Measurements from ENCODE around the gene OR10H3. TPM values are rescaled to one million over a fixed set of nuclear protein-coding genes. Genes with fewer than 3 reads are reported as not detected.

Gene OR10H3
- total and polyA plus RNA-seq, 2 experiments from 2014 or later: not detected

DNA sequence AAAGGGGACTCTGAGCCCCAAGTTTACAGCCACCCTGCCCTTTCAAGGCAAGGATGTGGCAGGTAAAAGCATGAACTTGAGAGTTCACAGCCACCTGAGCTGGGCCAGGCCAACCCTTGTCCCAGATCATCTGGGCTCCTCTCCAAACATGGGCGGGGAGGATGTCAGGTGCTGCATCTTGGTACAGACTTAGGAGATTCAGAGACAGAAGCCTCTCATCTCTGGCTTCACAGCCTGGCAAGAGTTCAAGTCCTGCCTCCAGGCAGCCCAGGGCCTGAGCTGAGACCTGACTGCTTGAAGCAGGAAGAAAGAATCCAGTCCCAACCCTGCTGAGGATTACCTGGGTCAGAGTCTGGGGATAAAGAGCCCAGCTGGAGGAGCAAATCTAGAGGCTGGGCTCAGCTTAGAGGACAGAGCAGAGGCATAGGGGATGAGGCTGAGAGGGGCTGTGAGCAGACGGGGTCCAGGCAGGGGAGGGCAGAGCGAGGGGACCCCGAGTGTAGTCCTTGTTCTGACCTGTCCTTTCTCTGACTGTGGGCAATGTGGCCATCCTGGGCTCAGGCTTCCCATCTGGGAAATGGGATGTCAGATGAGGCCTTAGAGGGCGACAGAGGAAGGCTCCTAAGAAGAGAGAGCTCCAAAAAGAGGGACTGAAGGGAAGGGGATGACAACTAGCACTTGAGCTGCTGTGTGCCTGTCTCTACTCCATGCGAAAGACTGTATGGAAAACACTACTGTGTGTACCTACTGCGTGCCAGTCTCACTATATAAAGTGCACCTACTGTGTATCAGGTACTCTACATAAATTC is 43.0 kb downstream of the OR10H3 start (continued):
- TF ChIP-seq, protein P1, sequence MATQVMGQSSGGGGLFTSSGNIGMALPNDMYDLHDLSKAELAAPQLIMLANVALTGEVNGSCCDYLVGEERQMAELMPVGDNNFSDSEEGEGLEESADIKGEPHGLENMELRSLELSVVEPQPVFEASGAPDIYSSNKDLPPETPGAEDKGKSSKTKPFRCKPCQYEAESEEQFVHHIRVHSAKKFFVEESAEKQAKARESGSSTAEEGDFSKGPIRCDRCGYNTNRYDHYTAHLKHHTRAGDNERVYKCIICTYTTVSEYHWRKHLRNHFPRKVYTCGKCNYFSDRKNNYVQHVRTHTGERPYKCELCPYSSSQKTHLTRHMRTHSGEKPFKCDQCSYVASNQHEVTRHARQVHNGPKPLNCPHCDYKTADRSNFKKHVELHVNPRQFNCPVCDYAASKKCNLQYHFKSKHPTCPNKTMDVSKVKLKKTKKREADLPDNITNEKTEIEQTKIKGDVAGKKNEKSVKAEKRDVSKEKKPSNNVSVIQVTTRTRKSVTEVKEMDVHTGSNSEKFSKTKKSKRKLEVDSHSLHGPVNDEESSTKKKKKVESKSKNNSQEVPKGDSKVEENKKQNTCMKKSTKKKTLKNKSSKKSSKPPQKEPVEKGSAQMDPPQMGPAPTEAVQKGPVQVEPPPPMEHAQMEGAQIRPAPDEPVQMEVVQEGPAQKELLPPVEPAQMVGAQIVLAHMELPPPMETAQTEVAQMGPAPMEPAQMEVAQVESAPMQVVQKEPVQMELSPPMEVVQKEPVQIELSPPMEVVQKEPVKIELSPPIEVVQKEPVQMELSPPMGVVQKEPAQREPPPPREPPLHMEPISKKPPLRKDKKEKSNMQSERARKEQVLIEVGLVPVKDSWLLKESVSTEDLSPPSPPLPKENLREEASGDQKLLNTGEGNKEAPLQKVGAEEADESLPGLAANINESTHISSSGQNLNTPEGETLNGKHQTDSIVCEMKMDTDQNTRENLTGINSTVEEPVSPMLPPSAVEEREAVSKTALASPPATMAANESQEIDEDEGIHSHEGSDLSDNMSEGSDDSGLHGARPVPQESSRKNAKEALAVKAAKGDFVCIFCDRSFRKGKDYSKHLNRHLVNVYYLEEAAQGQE (IDR thresholded peaks at IDR 0.05; ENCODE audit: unreplicated experiment): no peak

DNA sequence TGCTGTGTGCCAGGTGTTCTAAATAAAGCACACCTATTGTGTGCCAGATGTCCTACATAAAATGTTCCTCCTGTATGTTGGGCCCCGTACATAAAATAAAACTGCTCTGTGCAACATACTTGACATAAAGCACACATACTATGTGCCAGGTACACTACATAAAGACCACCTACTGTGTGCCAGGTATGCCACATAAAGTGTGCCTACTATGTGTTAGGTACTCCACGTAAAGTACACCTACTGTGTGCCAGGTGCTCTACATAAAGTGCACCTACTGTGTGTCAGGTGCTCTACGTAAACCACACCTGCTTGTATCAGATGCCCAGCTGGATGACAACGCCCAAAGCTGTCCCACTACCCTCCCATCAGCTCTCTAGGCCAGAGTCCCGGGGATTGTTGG is 43.9 kb downstream of the OR10H3 start:
- Histone ChIP-seq H2AFZ (no peak overlapping the region), H3K4me2 (no peak overlapping the region), H3K27me3 (ENCODE audit: insufficient read depth) (no peaks in the 10 kb centered on the region), H3K4me1 (ENCODE audit: insufficient read depth) (no peaks in the 10 kb centered on the region), H3K4me3 (no peak overlapping the region), H3K36me3 (ENCODE audit: insufficient read depth) (no peaks in the 10 kb centered on the region), H3F3A (replicated peaks; ENCODE audit: low read depth) (no peaks in the 10 kb centered on the region), H3K9me2 (ENCODE audit: insufficient read depth) (no peaks in the 10 kb centered on the region), H3K27ac (ENCODE audit: low read depth) (no peak overlapping the region), H4K20me1 (replicated peaks; ENCODE audit: insufficient read depth) (no peaks in the 10 kb centered on the region), H3K79me2 (replicated peaks; ENCODE audit: insufficient read depth) (no peaks in the 10 kb centered on the region)
- Mint-ChIP-seq H3K9me3 (peaks cover 87% of the 10 kb centered on the region), H3K36me3 (ENCODE audit: low read depth) (peaks cover 37% of the 10 kb centered on the region), H3K4me1 (no peaks in the 10 kb centered on the region), H3K4me3 (no peak overlapping the region), H3K27me3 (ENCODE audit: insufficient read depth, low read depth, poor library complexity) (peaks cover 3% of the 10 kb centered on the region), H3K27ac (no peak overlapping the region)
- DNase-seq (ENCODE audit: low spot score): no peak
- ATAC-seq: no peak
- TF ChIP-seq EZH2 (IDR thresholded peaks at IDR 0.05; ENCODE audit: low read depth, unreplicated experiment) (no peak), JUNB (IDR thresholded peaks at IDR 0.05; ENCODE audit: unreplicated experiment) (no peak), NANOG (IDR thresholded peaks at IDR 0.05; ENCODE audit: borderline replicate concordance) (no peak), STAT1 (IDR thresholded peaks at IDR 0.05; ENCODE audit: unreplicated experiment) (no peak), EZH2phosphoT487 (IDR thresholded peaks at IDR 0.05; ENCODE audit: unreplicated experiment) (no peak), POLR2AphosphoS5 (IDR thresholded peaks at IDR 0.05; ENCODE audit: low read depth) (no peak)
- TF ChIP-seq, protein P2, sequence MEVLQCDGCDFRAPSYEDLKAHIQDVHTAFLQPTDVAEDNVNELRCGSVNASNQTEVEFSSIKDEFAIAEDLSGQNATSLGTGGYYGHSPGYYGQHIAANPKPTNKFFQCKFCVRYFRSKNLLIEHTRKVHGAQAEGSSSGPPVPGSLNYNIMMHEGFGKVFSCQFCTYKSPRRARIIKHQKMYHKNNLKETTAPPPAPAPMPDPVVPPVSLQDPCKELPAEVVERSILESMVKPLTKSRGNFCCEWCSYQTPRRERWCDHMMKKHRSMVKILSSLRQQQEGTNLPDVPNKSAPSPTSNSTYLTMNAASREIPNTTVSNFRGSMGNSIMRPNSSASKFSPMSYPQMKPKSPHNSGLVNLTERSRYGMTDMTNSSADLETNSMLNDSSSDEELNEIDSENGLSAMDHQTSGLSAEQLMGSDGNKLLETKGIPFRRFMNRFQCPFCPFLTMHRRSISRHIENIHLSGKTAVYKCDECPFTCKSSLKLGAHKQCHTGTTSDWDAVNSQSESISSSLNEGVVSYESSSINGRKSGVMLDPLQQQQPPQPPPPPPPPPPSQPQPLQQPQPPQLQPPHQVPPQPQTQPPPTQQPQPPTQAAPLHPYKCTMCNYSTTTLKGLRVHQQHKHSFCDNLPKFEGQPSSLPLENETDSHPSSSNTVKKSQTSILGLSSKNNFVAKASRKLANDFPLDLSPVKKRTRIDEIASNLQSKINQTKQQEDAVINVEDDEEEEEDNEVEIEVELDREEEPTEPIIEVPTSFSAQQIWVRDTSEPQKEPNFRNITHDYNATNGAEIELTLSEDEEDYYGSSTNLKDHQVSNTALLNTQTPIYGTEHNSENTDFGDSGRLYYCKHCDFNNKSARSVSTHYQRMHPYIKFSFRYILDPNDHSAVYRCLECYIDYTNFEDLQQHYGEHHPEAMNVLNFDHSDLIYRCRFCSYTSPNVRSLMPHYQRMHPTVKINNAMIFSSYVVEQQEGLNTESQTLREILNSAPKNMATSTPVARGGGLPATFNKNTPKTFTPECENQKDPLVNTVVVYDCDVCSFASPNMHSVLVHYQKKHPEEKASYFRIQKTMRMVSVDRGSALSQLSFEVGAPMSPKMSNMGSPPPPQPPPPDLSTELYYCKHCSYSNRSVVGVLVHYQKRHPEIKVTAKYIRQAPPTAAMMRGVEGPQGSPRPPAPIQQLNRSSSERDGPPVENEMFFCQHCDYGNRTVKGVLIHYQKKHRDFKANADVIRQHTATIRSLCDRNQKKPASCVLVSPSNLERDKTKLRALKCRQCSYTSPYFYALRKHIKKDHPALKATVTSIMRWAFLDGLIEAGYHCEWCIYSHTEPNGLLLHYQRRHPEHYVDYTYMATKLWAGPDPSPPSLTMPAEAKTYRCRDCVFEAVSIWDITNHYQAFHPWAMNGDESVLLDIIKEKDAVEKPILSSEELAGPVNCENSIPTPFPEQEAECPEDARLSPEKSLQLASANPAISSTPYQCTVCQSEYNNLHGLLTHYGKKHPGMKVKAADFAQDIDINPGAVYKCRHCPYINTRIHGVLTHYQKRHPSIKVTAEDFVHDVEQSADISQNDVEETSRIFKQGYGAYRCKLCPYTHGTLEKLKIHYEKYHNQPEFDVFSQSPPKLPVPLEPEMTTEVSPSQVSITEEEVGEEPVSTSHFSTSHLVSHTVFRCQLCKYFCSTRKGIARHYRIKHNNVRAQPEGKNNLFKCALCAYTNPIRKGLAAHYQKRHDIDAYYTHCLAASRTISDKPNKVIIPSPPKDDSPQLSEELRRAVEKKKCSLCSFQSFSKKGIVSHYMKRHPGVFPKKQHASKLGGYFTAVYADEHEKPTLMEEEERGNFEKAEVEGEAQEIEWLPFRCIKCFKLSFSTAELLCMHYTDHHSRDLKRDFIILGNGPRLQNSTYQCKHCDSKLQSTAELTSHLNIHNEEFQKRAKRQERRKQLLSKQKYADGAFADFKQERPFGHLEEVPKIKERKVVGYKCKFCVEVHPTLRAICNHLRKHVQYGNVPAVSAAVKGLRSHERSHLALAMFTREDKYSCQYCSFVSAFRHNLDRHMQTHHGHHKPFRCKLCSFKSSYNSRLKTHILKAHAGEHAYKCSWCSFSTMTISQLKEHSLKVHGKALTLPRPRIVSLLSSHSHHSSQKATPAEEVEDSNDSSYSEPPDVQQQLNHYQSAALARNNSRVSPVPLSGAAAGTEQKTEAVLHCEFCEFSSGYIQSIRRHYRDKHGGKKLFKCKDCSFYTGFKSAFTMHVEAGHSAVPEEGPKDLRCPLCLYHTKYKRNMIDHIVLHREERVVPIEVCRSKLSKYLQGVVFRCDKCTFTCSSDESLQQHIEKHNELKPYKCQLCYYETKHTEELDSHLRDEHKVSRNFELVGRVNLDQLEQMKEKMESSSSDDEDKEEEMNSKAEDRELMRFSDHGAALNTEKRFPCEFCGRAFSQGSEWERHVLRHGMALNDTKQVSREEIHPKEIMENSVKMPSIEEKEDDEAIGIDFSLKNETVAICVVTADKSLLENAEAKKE (CRISPR knock-in tag; IDR thresholded peaks at IDR 0.05): no peak
- TF ChIP-seq, protein P3, sequence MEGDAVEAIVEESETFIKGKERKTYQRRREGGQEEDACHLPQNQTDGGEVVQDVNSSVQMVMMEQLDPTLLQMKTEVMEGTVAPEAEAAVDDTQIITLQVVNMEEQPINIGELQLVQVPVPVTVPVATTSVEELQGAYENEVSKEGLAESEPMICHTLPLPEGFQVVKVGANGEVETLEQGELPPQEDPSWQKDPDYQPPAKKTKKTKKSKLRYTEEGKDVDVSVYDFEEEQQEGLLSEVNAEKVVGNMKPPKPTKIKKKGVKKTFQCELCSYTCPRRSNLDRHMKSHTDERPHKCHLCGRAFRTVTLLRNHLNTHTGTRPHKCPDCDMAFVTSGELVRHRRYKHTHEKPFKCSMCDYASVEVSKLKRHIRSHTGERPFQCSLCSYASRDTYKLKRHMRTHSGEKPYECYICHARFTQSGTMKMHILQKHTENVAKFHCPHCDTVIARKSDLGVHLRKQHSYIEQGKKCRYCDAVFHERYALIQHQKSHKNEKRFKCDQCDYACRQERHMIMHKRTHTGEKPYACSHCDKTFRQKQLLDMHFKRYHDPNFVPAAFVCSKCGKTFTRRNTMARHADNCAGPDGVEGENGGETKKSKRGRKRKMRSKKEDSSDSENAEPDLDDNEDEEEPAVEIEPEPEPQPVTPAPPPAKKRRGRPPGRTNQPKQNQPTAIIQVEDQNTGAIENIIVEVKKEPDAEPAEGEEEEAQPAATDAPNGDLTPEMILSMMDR (conservative IDR thresholded peaks at IDR 0.05; ENCODE audit: low read depth in 2 of 2): no peak

All from GM23338 (cell line).